BLaER1 treated with 17β-estradiol and CSF1 and Interleukin-3, amounts not matched to agents 10 nM and 100 nM (cell line): ENCODE results near the gene IQCF6.
"Not testable (repeated sequence)": the region's sequence is repeated elsewhere in the genome, so short reads cannot be mapped to it uniquely, and the experiment has no call there.

Source experiments
- H3K27ac ChIP-seq, 11 experiments: shearing (Covaris generic); formaldehyde crosslinking; 2 replicates each; pipeline ENCODE4 v1.8.1; 2022
- H3K27me3 ChIP-seq, 11 experiments: shearing (Covaris generic); formaldehyde crosslinking; 2 replicates each; pipeline ENCODE4 v1.8.1; 2022
- H3K36me3 ChIP-seq, 11 experiments: shearing (Covaris generic); formaldehyde crosslinking; 2 replicates each; pipeline ENCODE4 v1.8.1; 2022
- H3K4me1 ChIP-seq, 10 experiments: shearing (Covaris generic); formaldehyde crosslinking; 2 replicates each; pipeline ENCODE4 v1.8.1; 2022
- H3K4me2 ChIP-seq, 11 experiments: shearing (Covaris generic); formaldehyde crosslinking; 2 replicates each; pipeline ENCODE4 v1.8.1; 2022
- H3K4me3 ChIP-seq, 10 experiments: shearing (Covaris generic); formaldehyde crosslinking; 2 replicates each; pipeline ENCODE4 v1.8.1; 2022
- H3K9ac ChIP-seq, 11 experiments: shearing (Covaris generic); formaldehyde crosslinking; 2 replicates each; pipeline ENCODE4 v1.8.1; 2022
- H3K9me3 ChIP-seq, 11 experiments: shearing (Covaris generic); formaldehyde crosslinking; replicated peaks in 1 of 11; 2 replicates each; pipeline ENCODE4 v1.8.1; 2022
- H4K20me1 ChIP-seq, 11 experiments: shearing (Covaris generic); formaldehyde crosslinking; 2 replicates each; pipeline ENCODE4 v1.8.1; 2022
- Cebpa-rat ChIP-seq, 11 experiments: shearing (Covaris generic); IDR thresholded peaks; 2 replicates each; pipeline ENCODE4 v1.8.1; 2022

Gene IQCF6

DNA sequence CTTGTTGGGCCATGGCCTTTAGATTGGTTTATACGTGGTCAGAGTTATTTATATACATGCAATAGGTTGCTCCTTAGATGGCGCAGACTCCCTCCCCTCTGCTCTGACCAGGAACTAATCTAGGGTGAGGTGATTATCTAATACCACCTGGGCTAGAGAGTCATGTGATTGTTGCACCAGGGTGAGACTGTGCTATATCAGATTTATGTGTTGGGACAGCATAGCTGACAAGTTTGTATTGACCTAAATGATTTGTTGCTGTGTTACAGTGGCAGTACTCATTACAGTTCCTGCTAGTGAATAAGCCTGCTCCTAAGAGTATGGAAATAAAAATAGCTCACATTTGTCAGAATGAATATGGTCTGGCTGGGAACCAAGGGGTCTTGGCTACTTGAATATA, 7.2 kb upstream of the IQCF6 start:
- Histone ChIP-seq H3K4me1 (peaks cover 0 to 16% (median 5%) of the 10 kb centered on the region in 10 experiments; a peak in 5 of 20 replicates), H4K20me1 (no peaks in the 10 kb centered on the region), H3K27me3 (no peaks in the 10 kb centered on the region), H3K9me3 (peaks cover 0 to 18% (median 6%) of the 10 kb centered on the region in 11 experiments; a peak in 12 of 22 replicates), H3K4me3 (no peak overlapping the region), H3K36me3 (no peaks in the 10 kb centered on the region), H3K27ac (no peak overlapping the region), H3K9ac (no peak overlapping the region), H3K4me2 (no peak overlapping the region)
- no peak for TF ChIP-seq Cebpa-rat (IDR thresholded peaks at IDR 0.05)

DNA sequence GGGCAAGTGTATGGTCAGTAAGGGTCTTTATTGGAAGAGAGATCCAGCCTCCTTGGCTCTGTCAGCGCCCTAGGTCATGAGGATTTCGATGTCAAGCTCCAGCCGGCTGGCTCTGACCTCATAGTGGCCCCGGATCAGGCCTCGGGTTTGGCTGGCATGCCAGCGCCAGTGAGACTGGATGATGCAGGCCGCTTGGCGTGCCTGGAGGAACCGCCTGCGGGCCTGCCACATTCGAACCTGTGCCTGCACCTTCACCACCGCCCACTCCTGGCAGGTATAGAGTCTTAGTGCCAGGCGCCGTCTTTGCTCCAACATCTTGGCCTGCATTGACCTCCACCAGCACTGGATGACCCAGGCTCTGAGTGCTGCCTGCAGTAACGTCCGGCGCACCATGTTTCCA, 483 bp downstream of the IQCF6 start:
- no peak for TF ChIP-seq Cebpa-rat (IDR thresholded peaks at IDR 0.05)
- Histone ChIP-seq H3K4me3 (no peak overlapping the region), H3K4me2 (no peak overlapping the region), H4K20me1 (no peaks in the 10 kb centered on the region), H3K27ac (no peak overlapping the region), H3K27me3 (no peaks in the 10 kb centered on the region), H3K36me3 (no peaks in the 10 kb centered on the region), H3K4me1 (no peaks in the 10 kb centered on the region), H3K9me3 (no peaks in the 10 kb centered on the region), H3K9ac (no peak overlapping the region)

DNA sequence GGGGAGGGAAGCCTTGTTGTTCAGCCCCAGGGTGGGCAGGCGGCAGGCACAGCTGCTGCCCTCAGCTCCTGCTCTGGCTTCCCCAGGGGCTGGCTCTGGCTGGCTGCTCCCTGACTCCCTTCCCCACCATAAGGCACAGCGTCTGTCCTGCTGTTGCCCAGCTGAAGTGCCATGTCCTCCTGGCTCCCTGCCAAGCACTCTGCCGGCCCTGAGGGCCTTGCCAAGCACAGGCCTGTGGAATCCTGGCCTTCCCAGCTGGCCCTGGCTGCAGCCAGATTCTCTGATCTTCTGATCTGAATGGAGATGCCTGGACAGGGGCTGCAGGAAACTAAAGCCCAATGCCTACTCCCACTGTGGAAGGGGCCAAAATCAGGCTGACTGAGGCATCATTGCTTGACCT, 1.1 kb downstream of the IQCF6 start:
- H3K9me3 ChIP-seq: no peaks in the 10 kb centered on the region
- no peak for TF ChIP-seq Cebpa-rat (IDR thresholded peaks at IDR 0.05)
- H4K20me1 ChIP-seq: no peaks in the 10 kb centered on the region
- H3K27me3 ChIP-seq: no peaks in the 10 kb centered on the region
- no peak overlapping the region for H3K27ac ChIP-seq
- H3K4me3 ChIP-seq: no peak overlapping the region
- H3K4me1 ChIP-seq: no peaks in the 10 kb centered on the region
- H3K36me3 ChIP-seq: no peaks in the 10 kb centered on the region
- H3K4me2 ChIP-seq: no peak overlapping the region
- no peak overlapping the region for H3K9ac ChIP-seq

DNA sequence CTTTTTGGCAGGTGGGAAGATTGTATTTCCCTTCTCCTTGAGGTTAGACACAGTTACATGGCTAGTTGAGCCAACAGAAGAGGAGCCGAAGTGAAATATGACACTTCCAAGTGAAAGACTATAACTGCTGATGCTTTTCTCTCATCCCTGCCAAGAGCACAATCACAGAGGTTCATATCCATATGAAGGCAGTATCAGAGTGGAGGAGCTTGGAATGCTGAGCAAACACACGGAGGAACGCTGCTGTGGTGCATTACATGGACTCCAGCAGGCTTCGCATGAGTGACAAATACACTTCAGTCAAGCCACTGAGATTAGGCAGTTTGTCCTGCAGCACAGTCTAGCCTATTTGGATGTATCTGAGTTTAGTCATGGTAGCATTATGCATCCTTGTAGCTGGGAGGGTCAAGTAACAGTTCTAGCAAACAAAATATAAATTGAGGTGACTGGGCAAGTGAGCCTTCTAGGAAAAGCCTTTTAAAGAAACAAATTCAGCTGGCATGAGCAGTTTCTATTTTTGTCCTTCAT, 5.4 kb downstream of the IQCF6 start:
- Histone ChIP-seq H3K27ac (no peak overlapping the region), H3K9ac (no peak overlapping the region), H3K4me1 (no peaks in the 10 kb centered on the region), H4K20me1 (no peaks in the 10 kb centered on the region), H3K9me3 (peaks cover 0 to 4% (median 0%) of the 10 kb centered on the region in 11 experiments; a peak in 1 of 22 replicates), H3K4me2 (no peak overlapping the region), H3K27me3 (no peaks in the 10 kb centered on the region), H3K4me3 (no peak overlapping the region), H3K36me3 (no peaks in the 10 kb centered on the region)
- TF ChIP-seq Cebpa-rat (IDR thresholded peaks at IDR 0.05): no peak

DNA sequence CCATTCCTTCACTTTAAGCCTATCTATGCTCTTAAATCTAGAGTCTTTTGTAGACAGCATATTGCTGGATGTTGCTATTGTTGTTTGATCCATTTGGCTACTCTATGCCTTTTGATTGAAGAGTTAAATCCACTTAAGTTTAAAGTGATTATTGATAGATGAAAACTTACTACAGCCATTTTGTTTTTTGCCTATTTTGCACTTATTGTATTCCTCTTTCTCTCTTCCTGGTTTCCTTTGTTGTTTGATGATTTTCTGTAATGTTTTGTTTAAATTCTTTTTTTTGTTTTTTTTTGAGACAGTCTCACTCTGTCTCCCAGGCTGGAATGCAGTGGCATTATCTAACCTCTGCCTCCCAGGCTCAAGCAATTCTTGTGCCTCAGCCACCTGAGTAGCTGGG, 19.8 kb downstream of the IQCF6 start:
- Histone ChIP-seq H3K36me3 (peaks cover 0 to 4% (median 0%) of the 10 kb centered on the region in 11 experiments; a peak in 2 of 22 replicates), H3K4me2 (peak overlapping the region in 1 of 11 experiments; percentile 15; a peak in 1 of 22 replicates), H3K27me3 (no peaks in the 10 kb centered on the region), H4K20me1 (no peaks in the 10 kb centered on the region), H3K4me1 (peaks cover 3 to 16% (median 7%) of the 10 kb centered on the region in 10 experiments; a peak in 18 of 20 replicates), H3K4me3 (no peak overlapping the region), H3K27ac (no peak overlapping the region), H3K9me3 (peaks cover 35 to 63% (median 47%) of the 10 kb centered on the region in 11 experiments), H3K9ac (no peak overlapping the region)
- TF ChIP-seq Cebpa-rat (IDR thresholded peaks at IDR 0.05): no peak

DNA sequence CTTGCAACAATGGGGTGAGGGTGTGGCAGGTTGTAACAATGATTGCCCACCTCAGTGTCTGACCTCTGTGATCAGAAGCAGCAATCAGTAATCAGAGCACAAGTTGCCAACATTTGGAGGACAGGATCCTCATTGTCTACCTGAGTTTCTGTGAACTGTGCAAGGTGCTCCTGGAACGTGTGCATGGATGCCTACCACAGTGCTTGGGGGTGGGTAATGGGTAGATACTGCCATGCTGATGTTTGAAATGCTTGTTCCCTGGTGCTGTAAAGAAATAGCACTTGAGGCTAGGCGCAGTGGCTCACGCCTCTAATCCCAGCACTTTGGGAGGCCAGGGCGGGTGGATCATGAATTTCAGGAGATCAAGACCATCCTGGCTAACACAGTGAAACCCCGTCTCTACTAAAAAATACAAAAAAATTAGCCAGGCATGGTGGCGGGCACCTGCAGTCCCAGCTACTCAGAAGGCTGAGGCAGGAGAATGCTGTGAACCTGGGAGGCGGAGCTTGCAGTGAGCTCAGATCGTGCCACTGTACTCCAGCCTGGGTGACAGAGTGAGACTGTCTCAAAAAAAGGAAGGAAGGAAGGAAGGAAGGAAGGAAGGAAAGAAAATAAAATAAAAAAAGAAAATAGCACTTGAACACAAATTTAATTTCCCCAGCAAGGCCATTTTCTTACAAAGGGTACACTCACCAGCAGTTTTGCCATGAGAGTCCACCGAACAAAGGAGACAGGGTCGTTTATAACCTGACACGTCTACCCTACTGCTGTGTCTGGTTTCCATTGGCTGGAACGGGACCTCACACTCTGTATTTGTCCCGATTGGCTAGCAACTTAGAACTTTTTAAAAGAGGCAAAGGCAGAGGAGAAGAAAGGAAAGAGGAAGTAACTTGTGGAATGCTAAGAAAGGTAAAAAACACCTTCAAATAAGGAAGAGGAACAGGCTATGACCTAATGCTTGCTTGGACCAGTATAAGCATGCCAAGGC, 25.0 kb downstream of the IQCF6 start:
- peak overlapping the region in 10 of 11 experiments; percentile 18 to 70 (median 54); a peak in 17 of 22 replicates for H3K4me2 ChIP-seq
- H3K9ac ChIP-seq, H4K20me1 ChIP-seq, H3K36me3 ChIP-seq, H3K27ac ChIP-seq, H3K27me3 ChIP-seq: not testable (repeated sequence)
- peaks cover 5 to 26% (median 12%) of the 10 kb centered on the region in 10 experiments; a peak in 18 of 20 replicates for H3K4me1 ChIP-seq
- H3K4me3 ChIP-seq: 0 out of 20 replicates have a peak overlapping the region, but pooled peaks of 1 of the 10 experiments have one; percentile 20
- peaks cover 12 to 32% (median 23%) of the 10 kb centered on the region in 11 experiments for H3K9me3 ChIP-seq

DNA sequence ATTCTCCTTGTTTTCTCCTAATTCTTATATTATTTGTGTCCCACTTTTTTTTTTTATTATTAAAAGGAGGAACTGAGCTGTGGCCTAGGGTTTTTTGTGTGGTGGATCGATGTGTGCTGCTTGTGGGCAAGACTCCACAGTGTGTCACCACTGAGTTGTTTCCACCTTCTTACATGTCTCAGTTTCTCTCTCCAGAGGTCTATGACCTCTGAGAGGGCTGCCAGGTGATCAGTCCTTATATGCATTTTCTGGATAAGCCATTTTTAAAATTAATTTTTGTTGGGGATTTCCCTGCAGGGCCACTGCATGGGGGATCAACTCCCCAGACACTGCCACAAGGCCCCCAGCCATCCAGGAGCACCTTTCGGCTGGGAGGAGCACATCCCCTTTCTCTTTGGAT, 27.8 kb downstream of the IQCF6 start:
- Histone ChIP-seq H3K9me3 (peaks cover 36 to 51% (median 43%) of the 10 kb centered on the region in 11 experiments), H3K27ac (no peak overlapping the region), H3K9ac (no peak overlapping the region), H3K27me3 (no peaks in the 10 kb centered on the region), H4K20me1 (no peaks in the 10 kb centered on the region), H3K4me3 (no peak overlapping the region), H3K4me2 (no peak overlapping the region), H3K36me3 (no peaks in the 10 kb centered on the region), H3K4me1 (peaks cover 5 to 26% (median 12%) of the 10 kb centered on the region in 10 experiments; a peak in 18 of 20 replicates)
- no peak for TF ChIP-seq Cebpa-rat (IDR thresholded peaks at IDR 0.05)

DNA sequence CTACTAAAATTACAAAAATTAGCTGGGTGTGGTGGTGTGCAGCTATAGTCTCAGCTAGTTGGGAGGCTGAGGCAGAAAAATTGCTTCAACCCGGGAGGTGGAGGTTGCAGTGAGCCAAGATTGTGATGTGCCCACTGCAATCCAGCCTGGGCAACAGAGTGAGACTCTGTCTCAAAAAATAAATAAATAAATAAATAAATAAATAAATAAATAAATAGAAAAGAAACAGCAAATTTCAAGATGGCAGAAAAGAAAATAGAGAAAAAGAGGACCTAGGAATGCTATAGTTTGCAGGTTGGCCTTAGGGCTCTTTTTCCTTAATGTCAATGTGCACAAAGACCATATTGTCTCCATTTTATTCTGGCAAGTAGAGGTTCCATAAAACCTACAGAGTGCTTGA, 28.2 kb downstream of the IQCF6 start:
- peaks cover 33 to 50% (median 40%) of the 10 kb centered on the region in 11 experiments for H3K9me3 ChIP-seq
- H3K4me1 ChIP-seq: peaks cover 5 to 26% (median 12%) of the 10 kb centered on the region in 10 experiments; a peak in 18 of 20 replicates
- no peak overlapping the region for H3K27ac ChIP-seq
- no peaks in the 10 kb centered on the region for H3K36me3 ChIP-seq
- no peak overlapping the region for H3K4me2 ChIP-seq
- H3K27me3 ChIP-seq: no peaks in the 10 kb centered on the region
- TF ChIP-seq Cebpa-rat (IDR thresholded peaks at IDR 0.05): no peak
- no peaks in the 10 kb centered on the region for H4K20me1 ChIP-seq
- H3K9ac ChIP-seq: no peak overlapping the region
- H3K4me3 ChIP-seq: no peak overlapping the region

DNA sequence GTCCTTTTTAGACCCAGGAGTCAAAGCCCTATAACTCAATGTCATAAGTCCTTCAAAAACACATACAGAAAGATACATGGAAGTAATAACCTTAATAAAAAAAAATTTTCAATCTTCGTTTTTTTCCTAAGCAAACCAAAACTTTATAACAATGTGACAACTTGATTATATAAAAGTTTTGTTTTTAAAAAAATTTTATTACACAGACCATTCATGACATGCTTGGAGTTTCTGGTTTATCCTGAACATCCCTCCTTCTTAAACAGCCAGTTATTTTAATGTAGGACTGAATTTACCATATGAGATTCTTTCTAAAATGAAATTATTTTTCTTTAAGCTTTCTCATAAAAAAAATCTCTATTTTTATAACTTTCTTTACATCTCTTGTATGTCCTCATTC, 30.7 kb downstream of the IQCF6 start:
- TF ChIP-seq Cebpa-rat (IDR thresholded peaks at IDR 0.05): no peak
- peaks cover 30 to 42% (median 36%) of the 10 kb centered on the region in 11 experiments for H3K9me3 ChIP-seq
- peaks cover 0 to 10% (median under 1%) of the 10 kb centered on the region in 10 experiments; a peak in 8 of 20 replicates for H3K4me1 ChIP-seq

More for the DNA sequence above, 30.7 kb downstream of the IQCF6 start:
- H3K27ac ChIP-seq: no peak overlapping the region
- H4K20me1 ChIP-seq: no peaks in the 10 kb centered on the region
- H3K9ac ChIP-seq: no peak overlapping the region
- H3K4me3 ChIP-seq: no peak overlapping the region
- H3K36me3 ChIP-seq: no peaks in the 10 kb centered on the region
- no peak overlapping the region for H3K4me2 ChIP-seq
- H3K27me3 ChIP-seq: no peaks in the 10 kb centered on the region
